Measurements from ENCODE around the gene NHP2.

NHP2 gene

GRCh38 chr5:178126556-178126955 is 27.1 kb downstream of the NHP2 start:
- Histone ChIP-seq H3K27ac (no peak overlapping the region), H3K36me3 (replicated peaks) (no peaks in the 10 kb centered on the region), H3K27me3 (replicated peaks) (no peaks in the 10 kb centered on the region), H3K4me3 (ENCODE audit: low read depth, low read length) (no peak overlapping the region)
- DNase-seq = no peak
- in situ Hi-C loops (cut with HindIII; ENCODE audit: low pct_ligation_motif_present, low sequenced_read_pairs) = no loop called here
- no peak for TF ChIP-seq CTCF (IDR thresholded peaks at IDR 0.05; ENCODE audit: low read depth, low read length, missing control alignments)

- Histone ChIP-seq H3K36me3 (replicated peaks) (no peaks in the 10 kb centered on the region), H3K27ac (no peak overlapping the region), H3K4me3 (ENCODE audit: low read depth, low read length) (no peak overlapping the region), H3K27me3 (replicated peaks) (no peaks in the 10 kb centered on the region)
- in situ Hi-C loops (cut with HindIII; ENCODE audit: low pct_ligation_motif_present, low sequenced_read_pairs) = no loop called here
- no peak for DNase-seq
- no peak for TF ChIP-seq CTCF (IDR thresholded peaks at IDR 0.05; ENCODE audit: low read depth, low read length, missing control alignments)
Observed at GRCh38 chr5:178125253-178125906, 28.3 kb downstream of the NHP2 start.

GRCh38 chr5:178123966-178124925 is 29.4 kb downstream of the NHP2 start:
- H3K4me3 ChIP-seq (ENCODE audit: low read depth, low read length) = no peak overlapping the region
- TF ChIP-seq CTCF (IDR thresholded peaks at IDR 0.05; ENCODE audit: low read depth, low read length, missing control alignments) = no peak
- H3K27me3 ChIP-seq (replicated peaks) = no peaks in the 10 kb centered on the region
- H3K27ac ChIP-seq = no peak overlapping the region
- in situ Hi-C loops (cut with HindIII; ENCODE audit: low pct_ligation_motif_present, low sequenced_read_pairs) = no loop called here
- no peak for DNase-seq
- H3K36me3 ChIP-seq (replicated peaks) = no peaks in the 10 kb centered on the region

- Histone ChIP-seq H3K27me3 (replicated peaks) (no peaks in the 10 kb centered on the region), H3K27ac (no peak overlapping the region), H3K36me3 (replicated peaks) (no peaks in the 10 kb centered on the region), H3K4me3 (ENCODE audit: low read depth, low read length) (no peak overlapping the region)
- TF ChIP-seq CTCF (IDR thresholded peaks at IDR 0.05; ENCODE audit: low read depth, low read length, missing control alignments) = no peak
- no peak for DNase-seq
- in situ Hi-C loops (cut with HindIII; ENCODE audit: low pct_ligation_motif_present, low sequenced_read_pairs) = no loop called here
Observed at GRCh38 chr5:178123094-178123965, 30.4 kb downstream of the NHP2 start.

- no peak for TF ChIP-seq CTCF (IDR thresholded peaks at IDR 0.05; ENCODE audit: low read depth, low read length, missing control alignments)
Observed at GRCh38 chr5:178122346-178122745, 31.3 kb downstream of the NHP2 start.

More at GRCh38 chr5:178122346-178122745, 31.3 kb downstream of the NHP2 start:
- H3K36me3 ChIP-seq (replicated peaks) = no peaks in the 10 kb centered on the region
- no peak overlapping the region for H3K4me3 ChIP-seq (ENCODE audit: low read depth, low read length)
- no peak overlapping the region for H3K27ac ChIP-seq
- DNase-seq = no peak
- in situ Hi-C loops (cut with HindIII; ENCODE audit: low pct_ligation_motif_present, low sequenced_read_pairs) = no loop called here
- no peaks in the 10 kb centered on the region for H3K27me3 ChIP-seq (replicated peaks)

Data from brain microvascular endothelial cell (primary cell).